Osteoblast (primary cell): ENCODE data around the gene HPX. TPM values are rescaled to one million over a fixed set of nuclear protein-coding genes. Genes with fewer than 3 reads are reported as not detected.

Experiments used
- DNase-seq: peaks from one replicate; pipeline ENCODE4 v3.0.0; 2011; ENCODE audit warnings: low spot score, mixed read lengths; ENCODE audit not compliant: insufficient read length; ENCODE audit errors: missing footprints
- H2AFZ ChIP-seq: 2 replicates; pipeline ENCODE4 v1.6.0; 2011; ENCODE audit warnings: mild to moderate bottlenecking, low read length
- H3K27ac ChIP-seq: 2 replicates; pipeline ENCODE4 v1.5.1; 2011; ENCODE audit warnings: mild to moderate bottlenecking, low read depth, low read length, moderate library complexity
- H3K27me3 ChIP-seq: 2 replicates; pipeline ENCODE4 v1.6.0; 2012; ENCODE audit warnings: mild to moderate bottlenecking, control low read depth, inconsistent platforms, low read length, moderate library complexity; ENCODE audit not compliant: insufficient read depth
- H3K36me3 ChIP-seq: 2 replicates; pipeline ENCODE4 v1.5.1; 2011; ENCODE audit warnings: mild to moderate bottlenecking, low read length, control low read depth, moderate library complexity; ENCODE audit not compliant: insufficient read depth
- H3K4me1 ChIP-seq: 2 replicates; pipeline ENCODE4 v1.5.1; 2011; ENCODE audit warnings: mild to moderate bottlenecking, low read length, control low read depth, moderate library complexity; ENCODE audit not compliant: insufficient read depth
- H3K4me2 ChIP-seq: 2 replicates; pipeline ENCODE4 v1.6.0; 2011; ENCODE audit warnings: mild to moderate bottlenecking, low read length; ENCODE audit not compliant: insufficient read depth
- H3K4me3 ChIP-seq: fragments of 200-600 bp; sonication (generic); 3 replicates; pipeline ENCODE4 v1.5.1; 2012; ENCODE audit warnings: mild to moderate bottlenecking, low read length, inconsistent platforms; ENCODE audit not compliant: insufficient read depth
- H3K79me2 ChIP-seq: 2 replicates; pipeline ENCODE4 v1.6.0; 2012; ENCODE audit warnings: mild to moderate bottlenecking, low read length, control low read depth, inconsistent platforms; ENCODE audit not compliant: insufficient read depth
- H3K9me3 ChIP-seq: 2 replicates; pipeline ENCODE4 v1.5.1; 2011; ENCODE audit warnings: low read depth, low read length, control low read depth
- H4K20me1 ChIP-seq: 2 replicates; pipeline ENCODE4 v1.6.0; 2012; ENCODE audit warnings: mild to moderate bottlenecking, low read length, control low read depth; ENCODE audit not compliant: insufficient read depth
- total RNA-seq: library from RNA; depleted of rRNA; stranded (reverse); fragments of >200 nt; gene quantifications from 2 replicates; pipeline ENCODE4 v1.2.3, GENCODE V29; 2012
- TF ChIP-seq, protein P1 (sequence below): IDR thresholded peaks from 2 replicates; pipeline ENCODE4 v1.5.1; 2011; ENCODE audit warnings: mild to moderate bottlenecking, low read depth, low read length, moderate library complexity; ENCODE audit errors: extremely low read depth

HPX gene
- total RNA-seq, 1 donor = 1.1 TPM

DNA sequence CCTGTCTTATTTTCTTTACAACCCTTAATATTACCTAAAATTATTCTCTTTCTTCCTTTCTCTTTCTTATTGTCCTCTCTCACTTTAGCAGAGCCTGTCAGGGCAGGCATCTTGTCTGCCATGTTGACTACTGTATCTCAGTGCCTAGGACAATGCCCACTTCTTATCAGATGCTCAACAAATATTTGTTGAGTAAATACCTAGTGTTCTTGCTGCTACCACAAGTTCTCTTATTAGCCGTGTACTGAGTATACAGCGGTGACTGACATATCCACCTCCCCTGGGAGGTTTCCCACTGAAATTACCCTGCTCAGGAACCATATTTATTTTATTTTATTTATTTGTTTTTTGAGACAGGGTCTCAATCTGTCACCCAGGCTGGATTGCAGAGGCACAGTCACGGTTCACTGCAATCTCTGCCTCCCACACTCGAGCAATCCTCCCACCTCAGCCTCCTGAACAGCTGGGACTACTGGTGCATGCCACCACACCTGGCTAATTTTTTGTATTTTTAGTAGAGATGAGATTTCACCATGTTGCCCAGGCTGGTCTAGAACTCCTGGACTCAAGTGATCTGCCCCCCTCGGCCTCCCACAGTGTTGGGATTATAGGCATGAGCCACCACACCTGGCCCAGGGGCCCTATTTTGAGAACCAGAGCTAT is 6.7 kb downstream of the HPX start:
- Histone ChIP-seq H3K27ac (no peak overlapping the region), H3K4me3 (no peak overlapping the region), H4K20me1 (no peaks in the 10 kb centered on the region), H3K79me2 (no peaks in the 10 kb centered on the region), H3K27me3 (no peaks in the 10 kb centered on the region), H3K36me3 (no peaks in the 10 kb centered on the region), H2AFZ (no peak overlapping the region), H3K4me1 (peaks cover 8% of the 10 kb centered on the region), H3K4me2 (no peak overlapping the region), H3K9me3 (no peaks in the 10 kb centered on the region)
- no peak for DNase-seq
- TF ChIP-seq, protein P1, sequence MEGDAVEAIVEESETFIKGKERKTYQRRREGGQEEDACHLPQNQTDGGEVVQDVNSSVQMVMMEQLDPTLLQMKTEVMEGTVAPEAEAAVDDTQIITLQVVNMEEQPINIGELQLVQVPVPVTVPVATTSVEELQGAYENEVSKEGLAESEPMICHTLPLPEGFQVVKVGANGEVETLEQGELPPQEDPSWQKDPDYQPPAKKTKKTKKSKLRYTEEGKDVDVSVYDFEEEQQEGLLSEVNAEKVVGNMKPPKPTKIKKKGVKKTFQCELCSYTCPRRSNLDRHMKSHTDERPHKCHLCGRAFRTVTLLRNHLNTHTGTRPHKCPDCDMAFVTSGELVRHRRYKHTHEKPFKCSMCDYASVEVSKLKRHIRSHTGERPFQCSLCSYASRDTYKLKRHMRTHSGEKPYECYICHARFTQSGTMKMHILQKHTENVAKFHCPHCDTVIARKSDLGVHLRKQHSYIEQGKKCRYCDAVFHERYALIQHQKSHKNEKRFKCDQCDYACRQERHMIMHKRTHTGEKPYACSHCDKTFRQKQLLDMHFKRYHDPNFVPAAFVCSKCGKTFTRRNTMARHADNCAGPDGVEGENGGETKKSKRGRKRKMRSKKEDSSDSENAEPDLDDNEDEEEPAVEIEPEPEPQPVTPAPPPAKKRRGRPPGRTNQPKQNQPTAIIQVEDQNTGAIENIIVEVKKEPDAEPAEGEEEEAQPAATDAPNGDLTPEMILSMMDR = no peak

GRCh38 chr11:6431861-6432260 is 8.9 kb downstream of the HPX start:
- Histone ChIP-seq H3K79me2 (no peaks in the 10 kb centered on the region), H4K20me1 (no peaks in the 10 kb centered on the region), H3K4me3 (no peak overlapping the region), H3K9me3 (no peaks in the 10 kb centered on the region), H3K27ac (no peak overlapping the region), H3K27me3 (peaks cover 2% of the 10 kb centered on the region), H3K36me3 (no peaks in the 10 kb centered on the region), H3K4me1 (peaks cover 8% of the 10 kb centered on the region), H3K4me2 (no peak overlapping the region), H2AFZ (no peak overlapping the region)
- DNase-seq = peak; percentile 82
- TF ChIP-seq, protein P1 = no peak

GRCh38 chr11:6427516-6427915 is 13.3 kb downstream of the HPX start:
- H3K27me3 ChIP-seq = peaks cover 11% of the 10 kb centered on the region
- no peaks in the 10 kb centered on the region for H3K36me3 ChIP-seq
- TF ChIP-seq, protein P1 = no peak
- H3K27ac ChIP-seq = no peak overlapping the region
- peaks cover 8% of the 10 kb centered on the region for H3K4me1 ChIP-seq
- no peak overlapping the region for H3K4me3 ChIP-seq
- no peaks in the 10 kb centered on the region for H3K9me3 ChIP-seq
- H2AFZ ChIP-seq = no peak overlapping the region
- H3K79me2 ChIP-seq = no peaks in the 10 kb centered on the region
- no peak overlapping the region for H3K4me2 ChIP-seq
- no peaks in the 10 kb centered on the region for H4K20me1 ChIP-seq
- DNase-seq = no peak

DNA sequence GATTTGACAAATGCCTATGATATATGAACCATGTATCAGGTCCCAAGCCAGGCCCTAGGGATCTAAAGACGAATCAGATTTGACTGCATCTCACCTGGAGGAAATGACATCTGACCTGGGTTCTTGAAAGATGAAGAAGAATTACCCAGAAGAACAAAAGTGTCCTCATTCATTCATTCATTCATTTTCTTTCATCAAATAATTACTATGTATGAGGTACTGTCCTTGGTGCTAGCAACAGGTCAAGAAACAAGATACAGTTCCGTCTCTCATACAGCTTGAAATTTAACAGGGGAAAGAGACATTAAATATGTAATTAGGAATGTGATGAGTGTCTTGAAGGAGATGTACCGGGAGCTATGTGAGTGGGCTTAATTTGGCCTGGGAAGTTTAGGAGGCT is 20.1 kb downstream of the HPX start:
- Histone ChIP-seq H3K4me1 (peaks cover 9% of the 10 kb centered on the region), H3K4me3 (no peak overlapping the region), H3K79me2 (peaks cover 5% of the 10 kb centered on the region), H3K27me3 (peaks cover 12% of the 10 kb centered on the region), H3K9me3 (no peaks in the 10 kb centered on the region), H3K36me3 (no peaks in the 10 kb centered on the region), H4K20me1 (peaks cover 17% of the 10 kb centered on the region), H2AFZ (no peak overlapping the region), H3K27ac (no peak overlapping the region), H3K4me2 (no peak overlapping the region)
- TF ChIP-seq, protein P1 = no peak
- no peak for DNase-seq
